HepG2 (cell line): Measurements from ENCODE around the gene DSPP. TPM values are rescaled to one million over a fixed set of nuclear protein-coding genes. Genes with fewer than 3 reads are reported as not detected.

ENCODE experiments used
- FOXP4 ChIP-seq: sonication (generic); formaldehyde crosslinking; IDR thresholded peaks from 2 replicates; pipeline ENCODE4 v1.4.0; 2020; ENCODE audit warnings: missing genetic modification reagents
- GATA4 ChIP-seq: sonication (generic); IDR thresholded peaks from 2 replicates; pipeline ENCODE4 v1.6.1; 2016; ENCODE audit warnings: antibody characterized with exemption, low read depth, borderline replicate concordance
- NR3C1 ChIP-seq: sonication (generic); formaldehyde crosslinking; IDR thresholded peaks from 2 replicates; pipeline ENCODE4 v1.4.0; 2020; ENCODE audit warnings: missing genetic modification reagents
- ZNF704 ChIP-seq: sonication (generic); formaldehyde crosslinking; IDR thresholded peaks from 2 replicates; pipeline ENCODE4 v1.8.1; 2023; ENCODE audit warnings: mild to moderate bottlenecking, inconsistent platforms, moderate library complexity, missing genetic modification reagents, borderline replicate concordance
- polyA plus RNA-seq, 8 experiments: library from polyadenylated mRNA; depleted of rRNA in 3 of 8; stranded (reverse) in 7 of 8; unstranded in 1 of 8; fragments of >200 nt; fragmentation: Illumina TruSeq in 4 of 8; extraction: Trizol in 4 of 8; gene quantifications; 2 replicates each; pipeline versions ENCODE4 v1.2.1 to v1.2.3, GENCODE V29; 2011 to 2016; ENCODE audit warnings: low read depth in 4 of 8, missing spikeins in 1 of 8, mixed read lengths in 1 of 8; ENCODE audit not compliant: insufficient read depth in 1 of 8
- total RNA-seq, 5 experiments: library from RNA; depleted of rRNA; stranded (reverse); fragments of >200 nt; fragmentation: Illumina TruSeq; extraction: Trizol; gene quantifications; 2 replicates each; pipeline ENCODE4 v1.2.3, GENCODE V29; 2016; ENCODE audit warnings: low read depth in 1 of 5
- TF ChIP-seq, protein P1 (sequence below): sonication (generic); formaldehyde crosslinking; IDR thresholded peaks from 2 replicates; pipeline ENCODE4 v1.4.0; 2020; ENCODE audit warnings: missing genetic modification reagents
- TF ChIP-seq, protein P2 (sequence below): sonication (generic); formaldehyde crosslinking; IDR thresholded peaks from 2 replicates; pipeline ENCODE4 v1.4.0; 2020; ENCODE audit warnings: missing genetic modification reagents

The DSPP gene
- total and polyA plus RNA-seq, 2 of the 13 experiments (the other 11 are each of a cell fraction or from before 2014, with no cell fraction given): not detected

DNA sequence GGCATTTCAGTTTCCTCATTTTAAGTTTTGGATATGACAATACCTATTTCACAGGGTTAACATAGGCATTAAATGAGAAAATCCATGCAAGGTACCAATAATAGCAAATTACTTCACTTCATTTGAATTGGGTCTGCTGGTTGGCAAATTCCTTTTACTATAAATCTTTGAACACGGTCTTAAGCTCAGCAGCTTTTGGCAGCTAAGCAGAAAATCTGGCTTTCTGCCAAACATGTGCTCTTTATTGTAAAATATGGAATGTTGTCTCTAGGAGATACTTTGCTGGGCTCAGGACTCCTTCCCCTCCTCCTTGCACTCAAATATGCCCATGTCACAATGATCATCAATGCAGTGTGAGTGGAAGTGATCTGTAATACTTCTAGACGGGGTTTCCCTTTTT lies 24.9 kb downstream of the DSPP start (continued):
- TF ChIP-seq GATA4: no peak
- TF ChIP-seq, protein P1, sequence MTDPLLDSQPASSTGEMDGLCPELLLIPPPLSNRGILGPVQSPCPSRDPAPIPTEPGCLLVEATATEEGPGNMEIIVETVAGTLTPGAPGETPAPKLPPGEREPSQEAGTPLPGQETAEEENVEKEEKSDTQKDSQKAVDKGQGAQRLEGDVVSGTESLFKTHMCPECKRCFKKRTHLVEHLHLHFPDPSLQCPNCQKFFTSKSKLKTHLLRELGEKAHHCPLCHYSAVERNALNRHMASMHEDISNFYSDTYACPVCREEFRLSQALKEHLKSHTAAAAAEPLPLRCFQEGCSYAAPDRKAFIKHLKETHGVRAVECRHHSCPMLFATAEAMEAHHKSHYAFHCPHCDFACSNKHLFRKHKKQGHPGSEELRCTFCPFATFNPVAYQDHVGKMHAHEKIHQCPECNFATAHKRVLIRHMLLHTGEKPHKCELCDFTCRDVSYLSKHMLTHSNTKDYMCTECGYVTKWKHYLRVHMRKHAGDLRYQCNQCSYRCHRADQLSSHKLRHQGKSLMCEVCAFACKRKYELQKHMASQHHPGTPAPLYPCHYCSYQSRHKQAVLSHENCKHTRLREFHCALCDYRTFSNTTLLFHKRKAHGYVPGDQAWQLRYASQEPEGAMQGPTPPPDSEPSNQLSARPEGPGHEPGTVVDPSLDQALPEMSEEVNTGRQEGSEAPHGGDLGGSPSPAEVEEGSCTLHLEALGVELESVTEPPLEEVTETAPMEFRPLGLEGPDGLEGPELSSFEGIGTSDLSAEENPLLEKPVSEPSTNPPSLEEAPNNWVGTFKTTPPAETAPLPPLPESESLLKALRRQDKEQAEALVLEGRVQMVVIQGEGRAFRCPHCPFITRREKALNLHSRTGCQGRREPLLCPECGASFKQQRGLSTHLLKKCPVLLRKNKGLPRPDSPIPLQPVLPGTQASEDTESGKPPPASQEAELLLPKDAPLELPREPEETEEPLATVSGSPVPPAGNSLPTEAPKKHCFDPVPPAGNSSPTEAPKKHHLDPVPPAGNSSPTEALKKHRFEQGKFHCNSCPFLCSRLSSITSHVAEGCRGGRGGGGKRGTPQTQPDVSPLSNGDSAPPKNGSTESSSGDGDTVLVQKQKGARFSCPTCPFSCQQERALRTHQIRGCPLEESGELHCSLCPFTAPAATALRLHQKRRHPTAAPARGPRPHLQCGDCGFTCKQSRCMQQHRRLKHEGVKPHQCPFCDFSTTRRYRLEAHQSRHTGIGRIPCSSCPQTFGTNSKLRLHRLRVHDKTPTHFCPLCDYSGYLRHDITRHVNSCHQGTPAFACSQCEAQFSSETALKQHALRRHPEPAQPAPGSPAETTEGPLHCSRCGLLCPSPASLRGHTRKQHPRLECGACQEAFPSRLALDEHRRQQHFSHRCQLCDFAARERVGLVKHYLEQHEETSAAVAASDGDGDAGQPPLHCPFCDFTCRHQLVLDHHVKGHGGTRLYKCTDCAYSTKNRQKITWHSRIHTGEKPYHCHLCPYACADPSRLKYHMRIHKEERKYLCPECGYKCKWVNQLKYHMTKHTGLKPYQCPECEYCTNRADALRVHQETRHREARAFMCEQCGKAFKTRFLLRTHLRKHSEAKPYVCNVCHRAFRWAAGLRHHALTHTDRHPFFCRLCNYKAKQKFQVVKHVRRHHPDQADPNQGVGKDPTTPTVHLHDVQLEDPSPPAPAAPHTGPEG (CRISPR knock-in tag): no peak
- TF ChIP-seq FOXP4 (CRISPR knock-in tag): no peak
- TF ChIP-seq, protein P2, sequence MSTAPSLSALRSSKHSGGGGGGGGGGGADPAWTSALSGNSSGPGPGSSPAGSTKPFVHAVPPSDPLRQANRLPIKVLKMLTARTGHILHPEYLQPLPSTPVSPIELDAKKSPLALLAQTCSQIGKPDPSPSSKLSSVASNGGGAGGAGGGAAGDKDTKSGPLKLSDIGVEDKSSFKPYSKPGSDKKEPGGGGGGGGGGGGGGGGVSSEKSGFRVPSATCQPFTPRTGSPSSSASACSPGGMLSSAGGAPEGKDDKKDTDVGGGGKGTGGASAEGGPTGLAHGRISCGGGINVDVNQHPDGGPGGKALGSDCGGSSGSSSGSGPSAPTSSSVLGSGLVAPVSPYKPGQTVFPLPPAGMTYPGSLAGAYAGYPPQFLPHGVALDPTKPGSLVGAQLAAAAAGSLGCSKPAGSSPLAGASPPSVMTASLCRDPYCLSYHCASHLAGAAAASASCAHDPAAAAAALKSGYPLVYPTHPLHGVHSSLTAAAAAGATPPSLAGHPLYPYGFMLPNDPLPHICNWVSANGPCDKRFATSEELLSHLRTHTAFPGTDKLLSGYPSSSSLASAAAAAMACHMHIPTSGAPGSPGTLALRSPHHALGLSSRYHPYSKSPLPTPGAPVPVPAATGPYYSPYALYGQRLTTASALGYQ: no peak
- no peak for TF ChIP-seq NR3C1 (CRISPR knock-in tag)
- TF ChIP-seq ZNF704 (CRISPR knock-in tag): no peak
